UCSD-AML1 (cell line): ENCODE results near the gene R3HDM1.
"Not testable (repeated sequence)": the region's sequence is repeated elsewhere in the genome, so short reads cannot be mapped to it uniquely, and the experiment has no call there.

ENCODE experiments used
- DNase-seq: peaks from one replicate; lab custom pipeline; 2025; ENCODE audit not compliant: unreplicated experiment; lab: John Stamatoyannopoulos, UW

The R3HDM1 gene

DNA sequence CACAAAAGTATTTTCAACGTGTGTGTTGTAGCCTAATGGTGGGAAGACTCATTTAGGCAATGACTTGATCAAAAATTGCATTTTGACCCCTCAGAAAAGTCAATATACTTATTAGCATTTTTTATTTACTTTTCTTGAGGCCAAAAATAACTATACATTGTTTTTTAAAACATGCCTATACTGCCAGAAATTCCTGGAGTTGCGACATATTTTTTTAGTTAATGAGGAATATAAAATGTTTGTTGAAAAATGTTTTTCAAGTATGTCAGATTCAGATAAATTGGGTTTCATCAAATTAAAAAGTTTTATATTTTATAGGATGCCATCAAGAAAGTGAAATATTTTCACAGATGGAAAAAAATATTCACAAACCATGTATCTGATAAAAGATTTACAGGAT, 39.6 kb downstream of the R3HDM1 start:
- DNase-seq, result no peak

DNA sequence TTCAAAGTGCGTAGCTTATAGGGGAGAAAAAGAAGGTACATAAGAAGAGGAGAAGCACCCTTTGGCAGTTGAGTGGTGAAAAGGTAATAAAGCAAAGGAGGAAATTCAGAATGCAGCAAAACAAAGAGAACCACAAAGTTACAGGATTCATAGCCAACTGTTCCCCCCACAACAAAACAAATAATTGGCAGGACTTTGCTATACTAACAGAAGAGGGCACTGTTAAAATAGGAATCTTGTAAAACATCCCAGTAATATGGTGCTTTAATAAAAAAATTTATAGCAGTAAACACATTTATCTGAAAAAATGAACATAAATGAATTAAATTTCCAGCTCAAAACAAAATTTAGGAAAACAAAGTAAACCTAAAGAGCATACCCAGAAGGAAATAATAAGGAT, 42.3 kb downstream of the R3HDM1 start:
- no peak for DNase-seq

DNA sequence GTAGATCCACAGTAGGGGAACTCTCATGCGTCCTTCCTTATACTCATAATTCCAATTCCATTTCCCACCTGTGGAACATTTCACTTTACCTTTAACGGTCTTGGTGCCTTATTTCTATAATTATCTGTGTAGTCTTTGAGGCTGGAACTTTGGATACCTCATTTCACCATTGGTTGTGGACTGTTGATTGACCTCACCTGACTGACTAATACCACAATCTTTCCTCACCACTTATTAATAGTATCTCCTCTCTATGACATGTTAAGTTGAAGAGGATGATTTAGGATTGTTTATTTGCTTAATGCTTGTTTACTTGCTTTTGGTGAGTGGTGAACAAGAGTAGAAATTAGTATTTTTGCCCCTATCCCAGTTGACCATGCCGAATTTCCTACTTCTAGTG, 50.0 kb downstream of the R3HDM1 start:
- no peak for DNase-seq

DNA sequence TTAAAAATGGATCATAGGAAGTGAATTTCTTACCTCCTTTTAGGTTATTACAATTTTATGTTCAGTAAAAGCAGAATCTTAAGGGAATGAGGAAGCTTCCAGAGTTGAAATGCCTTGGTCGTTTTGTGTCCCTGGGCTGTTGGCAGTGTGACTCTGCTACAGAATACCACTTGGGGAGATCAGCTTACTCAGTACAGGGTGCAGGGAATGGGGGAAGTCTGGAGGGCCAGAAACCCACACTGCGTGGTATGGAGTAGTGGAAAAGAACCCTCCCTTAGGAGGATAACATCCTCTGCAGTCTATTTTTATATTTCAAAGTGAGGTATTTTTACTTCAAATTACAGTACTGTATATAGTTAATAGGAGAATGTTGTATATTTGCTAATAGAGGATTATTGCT, 51.1 kb downstream of the R3HDM1 start:
- DNase-seq, result peak; percentile 18

DNA sequence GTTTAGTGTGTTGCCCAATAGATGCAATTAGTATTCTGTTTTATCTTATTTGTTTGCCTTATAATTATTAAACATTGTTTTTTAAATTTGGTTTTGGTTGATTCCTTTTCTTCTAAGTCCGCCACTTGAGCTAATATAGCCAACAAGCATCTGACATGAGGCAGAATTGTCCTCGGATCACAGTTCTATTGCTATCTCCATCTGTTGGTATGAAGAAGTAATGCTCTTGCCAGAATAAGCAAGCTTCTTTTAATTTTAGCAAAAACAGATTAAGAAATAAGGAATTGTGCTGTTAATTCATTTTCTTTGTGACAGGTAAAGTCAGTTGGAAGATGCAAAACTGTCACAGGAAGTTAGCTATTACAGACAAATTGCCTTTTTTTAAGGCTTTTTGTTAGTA, 54.3 kb downstream of the R3HDM1 start:
- DNase-seq, result no peak

DNA sequence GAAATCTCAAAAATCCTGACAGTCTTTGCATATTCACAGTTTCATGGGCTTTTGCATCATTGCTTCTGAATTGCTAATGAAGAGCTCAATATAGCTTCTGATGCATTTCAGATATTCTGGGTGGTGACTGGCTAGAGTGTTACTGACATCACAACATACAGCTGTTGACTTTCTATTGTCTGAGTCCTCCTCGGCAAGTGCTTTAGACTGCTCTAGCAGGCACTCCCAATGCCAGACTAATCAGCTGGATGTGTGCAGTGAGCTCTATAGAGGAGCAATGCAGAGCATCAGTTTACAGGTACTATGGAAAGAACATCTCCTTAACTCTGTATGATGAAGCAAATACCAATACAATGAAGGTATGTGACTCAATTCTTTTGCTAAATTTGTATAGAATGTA, 54.9 kb downstream of the R3HDM1 start:
- no peak for DNase-seq

DNA sequence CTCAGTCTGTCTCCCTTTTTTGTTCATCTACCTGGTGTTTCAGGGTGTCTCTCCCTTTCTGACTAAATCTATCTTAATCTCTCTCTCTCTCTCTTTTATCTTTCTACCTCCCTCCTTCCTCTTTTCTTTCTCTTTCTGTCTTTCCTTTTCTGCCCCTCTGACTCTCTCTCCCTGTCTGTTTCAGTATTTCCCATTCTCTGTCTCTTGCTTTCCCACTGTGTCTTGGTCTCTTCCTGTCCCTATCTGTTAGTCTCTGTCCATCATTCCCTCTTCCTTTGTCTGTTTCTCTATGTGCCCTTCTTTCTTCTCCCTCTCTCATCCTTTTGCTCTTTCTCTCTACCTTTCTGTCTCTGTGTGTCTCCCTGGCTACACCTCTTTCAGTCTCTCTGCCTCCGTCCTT, 56.7 kb downstream of the R3HDM1 start:
- no peak for DNase-seq

DNA sequence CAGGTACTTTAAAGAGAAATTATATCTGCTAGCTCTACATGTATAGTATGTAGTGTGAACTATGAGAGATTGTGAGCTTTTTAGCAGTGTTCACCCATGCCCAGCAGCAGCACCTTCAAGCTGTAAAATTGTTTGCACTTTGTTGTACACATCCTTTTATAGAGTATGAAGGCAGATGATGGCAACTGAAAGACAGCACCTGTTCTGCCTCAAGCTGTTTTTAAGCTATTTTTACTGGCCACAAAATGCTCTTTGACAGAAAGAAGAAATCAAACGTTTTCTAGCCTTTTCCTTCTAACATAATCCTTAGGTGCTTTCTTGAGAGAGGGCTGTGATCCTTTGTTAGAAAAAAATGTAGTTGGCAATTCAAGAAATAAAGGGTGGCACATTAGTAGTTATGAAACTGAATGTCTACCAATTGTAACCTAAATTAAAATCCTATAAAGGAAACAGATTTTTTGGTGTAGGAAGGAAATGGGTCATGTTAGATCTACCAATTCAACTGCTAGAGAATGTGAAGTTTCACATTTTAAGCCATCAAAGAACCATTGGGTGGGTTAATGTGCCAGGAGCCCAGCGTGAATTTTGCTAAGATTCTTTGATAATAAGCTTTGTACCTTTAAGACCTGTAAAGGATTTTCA, 59.5 kb downstream of the R3HDM1 start:
- DNase-seq, result no peak

DNA sequence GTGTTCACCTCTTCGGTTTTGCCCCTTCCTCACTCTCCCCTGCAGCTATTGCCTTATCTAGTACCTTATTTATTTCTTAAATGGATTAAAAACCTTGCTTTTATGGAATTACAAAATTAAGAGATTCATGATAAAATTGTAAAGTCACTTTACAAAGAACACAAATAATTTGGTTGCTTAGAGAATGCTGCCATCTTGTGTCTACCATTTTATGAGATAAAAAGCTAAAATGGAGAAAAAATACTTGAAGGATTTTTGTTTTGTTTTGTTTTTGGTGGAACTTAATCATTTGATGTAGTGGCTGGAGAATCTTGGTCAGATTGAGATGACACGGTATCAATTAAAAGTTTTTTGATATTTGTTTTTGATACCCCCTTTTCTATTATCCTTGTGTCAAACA, 69.6 kb downstream of the R3HDM1 start:
- DNase-seq, result no peak

DNA sequence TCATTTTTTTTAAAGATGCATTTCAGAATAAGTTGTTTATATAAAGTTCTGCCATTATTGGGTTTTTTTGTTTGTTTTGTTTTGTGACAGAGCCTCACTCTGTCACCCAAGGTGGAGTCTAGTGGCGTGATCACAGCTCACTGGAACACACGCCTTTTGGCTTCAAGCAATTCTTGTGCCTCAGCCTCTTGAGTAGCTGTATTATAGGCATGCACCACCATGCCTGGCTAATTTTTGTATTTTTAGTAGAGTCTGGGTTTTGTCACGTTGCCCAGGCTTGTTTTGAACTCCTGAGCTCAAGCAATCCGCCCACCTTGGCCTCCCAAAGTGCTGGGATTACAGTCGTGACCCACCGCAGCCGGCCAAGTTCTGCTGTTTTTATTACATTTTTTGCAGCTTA, 72.3 kb downstream of the R3HDM1 start:
- DNase-seq, result no peak

DNA sequence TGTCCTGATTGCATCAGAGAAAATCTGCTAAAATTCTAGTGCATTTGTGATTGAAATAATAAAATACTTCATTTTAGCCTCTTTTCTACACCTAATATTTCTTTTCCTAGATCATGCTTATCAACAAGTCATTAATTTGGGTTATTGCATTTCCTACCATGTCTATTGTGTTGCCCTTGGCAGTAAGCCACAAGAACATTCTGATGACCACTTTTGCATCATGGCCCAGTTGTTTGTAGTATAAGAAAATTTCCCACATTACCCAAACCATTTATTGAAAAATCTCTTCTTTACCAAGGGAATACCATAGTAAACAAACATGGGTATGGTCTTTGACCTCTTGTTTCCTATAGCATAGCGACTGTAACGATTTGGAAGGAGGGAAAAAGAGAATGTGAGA, 76.3 kb downstream of the R3HDM1 start:
- no peak for DNase-seq

DNA sequence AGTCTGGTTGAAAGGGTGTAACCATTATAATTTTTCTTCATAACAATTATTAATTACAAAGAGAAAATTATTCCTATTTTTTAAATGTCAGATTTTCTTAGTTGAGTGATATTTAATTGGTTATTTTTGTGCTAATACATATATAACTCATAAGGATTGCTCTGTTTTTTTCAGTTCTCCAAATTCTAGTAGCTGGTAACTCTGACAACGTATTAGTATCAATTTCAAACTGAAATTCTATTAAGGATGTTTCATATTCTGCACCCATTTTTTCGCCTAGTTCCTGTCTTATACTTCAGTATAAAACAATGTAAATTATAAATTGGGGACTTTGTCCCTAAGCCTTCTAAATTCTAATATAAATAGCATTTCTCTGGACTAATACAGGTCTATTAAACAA, 81.0 kb downstream of the R3HDM1 start:
- no peak for DNase-seq

DNA sequence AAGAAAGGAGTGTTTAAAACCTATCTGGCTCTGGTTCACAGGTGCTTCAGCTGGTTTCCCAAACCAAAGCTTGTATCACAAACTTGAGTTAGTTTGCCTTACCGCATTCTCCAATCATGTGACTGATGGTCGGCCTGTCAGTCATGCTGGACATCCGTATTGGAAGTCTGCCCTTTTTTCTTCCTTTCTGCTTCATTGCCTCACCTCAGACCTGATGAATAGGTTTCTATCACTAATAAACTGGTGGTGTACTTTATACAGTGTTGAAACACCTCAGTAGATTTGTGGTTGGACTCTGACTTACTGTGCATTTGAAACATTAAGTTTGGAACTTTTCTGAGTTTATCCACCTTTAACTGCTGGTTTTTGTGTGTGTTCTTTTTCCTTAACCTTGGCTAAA, 84.1 kb downstream of the R3HDM1 start:
- DNase-seq, result no peak

DNA sequence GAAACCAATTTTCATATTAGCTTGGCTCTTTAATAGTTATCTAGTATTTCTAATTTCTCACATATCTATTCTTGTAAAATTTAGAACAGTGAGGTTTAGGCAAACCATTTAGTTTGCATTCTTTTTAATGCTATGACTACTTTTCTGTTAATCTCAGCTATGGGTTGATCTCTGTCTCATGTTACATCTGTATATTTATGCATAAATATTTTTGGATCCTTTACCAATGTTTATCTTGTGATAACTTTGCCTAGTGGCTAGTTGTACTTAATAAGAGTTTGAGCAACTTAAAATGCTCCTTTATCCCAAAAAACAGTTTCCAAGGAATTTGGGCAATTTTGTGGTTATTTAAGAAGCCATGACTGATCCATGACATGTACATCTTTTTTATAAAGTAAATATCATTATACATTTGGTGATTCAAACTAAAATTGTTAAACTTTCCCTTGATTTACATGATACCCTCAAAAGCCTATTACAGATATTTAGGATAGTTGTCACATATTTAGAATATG, 86.3 kb downstream of the R3HDM1 start:
- no peak for DNase-seq

DNA sequence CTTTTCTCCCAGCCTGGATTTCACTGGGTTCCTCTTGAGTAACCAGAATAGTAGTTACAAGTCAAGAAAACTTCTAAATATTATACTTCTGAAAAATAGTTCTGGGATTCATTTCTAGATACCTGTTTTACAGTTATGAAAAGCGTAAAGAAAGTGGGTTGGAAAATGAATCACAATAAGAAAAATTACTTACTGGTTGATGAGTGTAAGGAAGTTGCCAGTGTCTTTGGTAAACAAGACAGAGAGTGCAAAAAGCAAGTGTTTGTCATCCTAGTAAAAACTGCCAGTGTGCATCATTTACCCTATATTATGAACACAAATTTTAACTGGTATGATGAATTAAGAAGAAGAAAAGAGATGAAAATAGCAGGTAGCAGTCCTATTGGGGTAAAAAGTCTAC, 88.9 kb downstream of the R3HDM1 start:
- DNase-seq, result no peak

DNA sequence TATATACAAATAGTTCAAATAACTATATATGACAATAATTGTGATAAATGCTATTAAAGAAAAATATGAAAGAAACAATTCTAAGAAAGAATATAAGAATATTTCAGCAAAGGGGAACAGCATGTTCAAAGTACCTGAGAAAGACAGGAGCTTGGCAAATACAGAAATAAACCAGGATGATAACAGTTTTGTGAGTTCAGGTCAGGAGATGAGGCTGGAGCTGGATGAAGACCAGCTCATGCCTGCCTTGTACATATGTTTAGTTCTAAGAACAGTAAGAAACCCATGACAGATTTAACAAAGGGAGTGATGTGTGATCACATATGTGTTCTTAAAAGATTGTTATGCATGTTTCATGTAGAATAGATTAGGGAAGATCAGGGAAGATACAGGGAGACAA, 98.2 kb downstream of the R3HDM1 start:
- DNase-seq, result no peak

DNA sequence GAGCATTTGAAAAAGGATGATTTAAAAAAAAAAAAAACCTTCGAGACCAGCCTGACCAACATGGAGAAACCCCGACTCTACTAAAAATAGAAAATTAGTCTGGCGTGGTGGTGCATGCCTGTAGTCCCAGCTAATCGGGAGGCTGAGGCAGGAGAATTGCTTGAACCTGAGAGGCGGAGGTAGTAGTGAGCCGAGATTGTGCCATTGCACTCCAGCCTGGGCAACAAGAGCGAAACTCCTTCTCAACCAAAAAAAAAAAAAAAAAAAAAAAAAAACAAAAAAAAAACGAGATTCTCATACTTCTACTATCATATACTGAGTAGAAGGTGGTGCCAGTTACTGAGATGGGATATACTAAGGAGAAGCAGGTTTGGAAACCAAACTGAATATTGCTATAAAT, 98.8 kb downstream of the R3HDM1 start:
- not testable (repeated sequence) for DNase-seq

DNA sequence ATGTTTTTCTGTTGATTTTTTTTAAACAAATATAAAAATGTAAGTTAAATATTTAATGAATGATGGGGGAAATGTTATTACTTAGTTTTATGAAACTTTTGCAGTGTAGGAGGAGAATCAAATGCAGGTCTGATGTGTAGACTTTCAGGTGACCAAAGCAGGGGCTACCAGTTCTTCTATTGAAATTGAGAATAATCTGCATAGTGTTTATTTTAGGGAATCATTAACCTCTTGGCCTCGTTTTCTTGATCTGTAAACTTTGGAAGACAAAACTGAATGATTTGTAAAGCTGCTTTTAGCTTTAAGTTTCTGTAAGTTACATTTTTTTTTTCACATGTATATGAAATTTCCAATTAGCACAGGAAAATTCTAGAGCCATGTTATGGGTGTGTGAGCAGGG, 99.2 kb downstream of the R3HDM1 start:
- DNase-seq, result no peak

DNA sequence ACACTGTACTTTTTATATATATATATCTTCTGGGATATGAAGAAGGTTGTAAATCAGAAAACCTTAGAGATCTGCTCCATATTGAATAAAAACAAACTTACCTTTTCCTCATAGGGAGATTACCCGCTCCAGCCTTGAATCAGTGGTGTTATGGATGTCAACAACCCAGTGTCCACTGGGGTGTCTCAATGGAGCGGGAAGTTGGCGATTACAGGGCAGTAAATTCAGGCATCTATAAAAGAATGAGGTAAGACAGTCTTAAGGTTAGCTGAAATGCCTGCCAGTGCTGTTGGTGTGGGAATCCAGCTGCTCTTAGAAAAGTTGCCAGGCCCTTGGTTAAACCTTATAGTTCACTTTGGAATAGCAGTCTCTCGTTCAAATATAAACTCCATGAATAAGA, 102.3 kb downstream of the R3HDM1 start:
- DNase-seq, result no peak

DNA sequence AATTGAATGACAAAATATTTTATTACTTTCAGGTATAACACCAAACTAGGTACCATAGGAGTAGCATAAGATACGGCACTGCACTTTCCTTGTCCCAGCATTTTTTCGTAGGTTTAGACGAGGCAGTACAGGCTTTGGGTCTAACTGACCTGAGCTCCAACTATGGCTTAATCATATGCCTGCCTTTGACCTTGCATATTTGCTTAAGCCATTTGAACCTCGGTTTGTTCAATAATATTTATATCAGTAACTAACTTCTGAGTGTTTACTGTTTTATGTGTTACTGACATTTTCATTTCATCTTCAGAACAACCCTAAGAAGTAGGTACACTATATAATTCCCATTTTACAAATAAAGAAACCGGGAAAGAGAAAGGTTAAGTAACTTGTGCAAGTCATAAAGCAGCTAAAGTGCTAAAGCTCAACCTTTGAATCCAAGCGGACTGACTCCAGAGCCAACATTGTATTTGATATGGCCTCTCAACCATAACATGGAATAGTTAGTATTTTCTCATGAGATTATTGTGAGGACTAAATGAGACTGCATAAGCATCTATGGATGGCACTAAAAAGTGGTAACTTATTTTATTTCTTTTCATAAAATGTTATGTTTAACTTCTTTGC, 104.0 kb downstream of the R3HDM1 start:
- DNase-seq, result no peak

DNA sequence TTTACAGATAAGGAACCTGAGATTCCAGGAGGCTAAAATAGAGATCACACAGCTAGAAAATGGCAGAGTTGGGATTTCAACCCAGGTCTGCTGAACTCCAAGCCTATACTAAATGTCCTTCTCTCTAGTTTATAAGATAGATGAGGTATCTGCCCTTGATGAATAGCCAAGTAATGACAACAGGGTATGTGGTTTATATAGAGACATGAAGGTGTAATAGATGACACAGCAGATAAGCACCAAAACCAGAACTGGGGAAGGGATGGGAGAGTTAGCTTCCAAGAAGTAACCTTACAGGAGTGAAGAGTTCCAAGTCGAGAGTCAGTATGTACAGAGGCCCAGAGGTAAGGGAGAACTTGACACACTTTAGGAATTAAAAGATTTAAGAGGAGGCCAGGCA, 105.7 kb downstream of the R3HDM1 start:
- no peak for DNase-seq

DNA sequence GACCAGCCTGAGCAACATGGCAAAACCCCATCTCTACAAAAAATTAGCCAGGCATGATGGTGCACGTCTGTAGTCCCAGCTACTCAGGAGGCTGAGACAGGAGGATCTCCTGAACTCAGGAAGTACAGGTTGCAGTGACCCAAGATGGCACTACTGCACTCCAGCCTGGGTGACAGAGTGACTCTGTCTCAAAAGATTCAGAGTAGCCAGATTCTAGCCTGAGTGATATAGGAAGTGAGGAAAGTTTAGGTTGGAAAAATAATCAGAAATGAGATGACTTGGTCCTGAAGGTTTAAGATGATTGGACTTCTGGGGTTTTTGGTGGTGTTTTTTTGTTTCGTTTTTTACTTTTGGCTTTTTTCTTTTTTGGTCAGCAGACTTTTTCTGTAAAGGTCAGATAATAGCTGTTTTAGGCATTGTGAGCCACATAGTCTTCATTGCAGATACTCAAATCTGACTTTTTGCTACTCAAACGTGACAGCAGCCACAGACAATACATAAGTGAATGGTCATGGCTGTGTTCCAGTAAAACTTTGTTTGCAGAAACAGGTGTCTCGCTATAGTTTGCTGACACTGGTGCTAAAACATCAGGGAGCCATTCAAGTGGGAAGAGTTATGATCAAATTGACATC, 106.3 kb downstream of the R3HDM1 start:
- no peak for DNase-seq

DNA sequence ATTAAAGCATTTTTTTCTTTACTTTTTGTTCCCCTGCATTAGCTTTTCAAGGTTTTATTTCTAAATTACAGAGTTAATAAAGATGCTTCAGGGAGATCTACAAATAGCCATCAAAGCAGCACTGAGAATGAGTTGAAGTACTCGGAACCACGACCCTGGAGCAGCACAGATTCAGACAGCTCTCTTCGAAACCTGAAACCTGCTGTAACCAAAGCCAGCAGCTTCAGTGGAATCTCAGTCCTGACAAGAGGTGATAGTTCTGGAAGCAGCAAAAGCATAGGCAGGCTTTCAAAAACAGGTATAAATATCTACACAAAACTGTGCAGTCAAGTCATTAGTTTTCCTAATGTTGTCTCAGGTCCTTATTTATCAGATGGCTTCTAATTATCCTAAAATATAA, 107.5 kb downstream of the R3HDM1 start:
- DNase-seq, result no peak
